ENCODE measurements around the gene MPI.
"Not testable (repeated sequence)": the region's sequence is repeated elsewhere in the genome, so short reads cannot be mapped to it uniquely, and the experiment has no call there.

The MPI gene

GRCh38 chr15:74893627-74894026 is 3.8 kb downstream of the MPI start:
- peak; percentile 56 to 75 for DNase-seq

DNA sequence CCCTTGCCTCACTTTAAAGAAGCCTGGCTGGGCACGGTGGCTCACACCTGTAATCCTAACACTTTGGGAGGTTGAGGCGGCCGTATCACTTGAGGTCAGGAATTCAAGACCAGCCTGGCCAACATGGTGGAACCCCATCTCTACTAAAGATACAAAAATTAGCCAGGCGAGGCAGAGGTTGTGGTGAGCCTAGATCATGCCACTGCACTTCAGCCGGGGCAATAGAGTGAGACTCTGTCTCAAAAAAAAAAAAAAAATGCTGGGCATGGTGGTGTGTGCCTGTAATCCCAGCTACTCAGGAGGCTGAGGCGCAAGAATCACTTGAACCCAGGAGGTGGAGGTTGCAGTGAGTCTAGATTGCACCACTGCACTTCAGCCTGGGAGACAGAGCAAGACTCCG is 4.5 kb downstream of the MPI start:
- not testable (repeated sequence) for DNase-seq

GRCh38 chr15:74895830-74896229 is 6.0 kb downstream of the MPI start:
- DNase-seq = no peak

DNA sequence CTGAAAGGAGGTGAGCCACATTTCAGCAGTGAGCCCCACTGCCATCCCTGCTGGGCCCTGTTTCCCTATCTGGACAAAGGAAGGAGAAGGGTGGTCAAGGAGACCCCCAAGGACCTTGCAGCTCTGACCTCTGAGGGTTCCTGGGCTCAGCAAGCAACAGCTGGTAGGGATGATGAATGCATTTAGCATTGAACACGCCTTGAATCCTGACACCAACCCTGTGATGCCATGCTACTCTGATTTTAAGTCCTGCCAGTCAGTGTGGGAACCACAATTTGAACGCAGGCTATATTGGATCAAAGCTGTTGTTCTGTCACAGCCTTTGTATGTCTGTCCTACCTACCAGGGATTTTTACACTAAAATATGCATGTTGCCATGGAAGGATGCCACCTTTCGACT is 6.5 kb downstream of the MPI start:
- DNase-seq = no peak

GRCh38 chr15:74897300-74897701 is 7.5 kb downstream of the MPI start:
- DNase-seq = no peak

DNA sequence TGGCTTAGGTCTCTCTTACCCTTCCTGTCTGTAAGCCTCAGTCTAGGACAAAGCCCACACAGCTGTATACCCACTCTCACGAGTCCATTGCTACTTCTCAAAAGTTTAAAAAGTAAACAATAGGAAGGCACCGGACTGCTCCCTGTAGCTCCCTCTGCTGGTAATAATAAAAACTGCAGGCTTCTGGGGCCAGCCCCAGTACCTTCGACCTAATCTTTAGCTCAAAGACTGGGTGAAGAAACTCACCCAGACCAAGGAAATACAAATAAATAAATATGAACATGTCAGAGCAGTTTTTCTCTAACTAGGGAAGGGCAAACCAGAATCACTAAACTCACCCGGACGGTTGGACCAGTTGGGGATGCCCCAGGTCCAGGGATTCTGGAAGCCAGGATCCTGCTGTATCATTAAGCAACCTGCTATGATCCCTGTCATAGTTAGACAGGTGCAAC is 11.8 kb downstream of the MPI start:
- peak; percentile 75 to 83 for DNase-seq

- no peak for DNase-seq
Observed at GRCh38 chr15:74902295-74903075, 12.6 kb downstream of the MPI start.

GRCh38 chr15:74903676-74904075 is 13.8 kb downstream of the MPI start:
- no peak for DNase-seq

GRCh38 chr15:74904190-74904805 is 14.5 kb downstream of the MPI start:
- no peak for DNase-seq

- DNase-seq = peak in 1 of 2 donors; percentile 34
Observed at GRCh38 chr15:74906067-74906449, 16.2 kb downstream of the MPI start.

GRCh38 chr15:74906450-74907162 is 16.8 kb downstream of the MPI start, which contains the start of gene FAM219B:
Gene FAM219B (minus strand): TSS chr15:74906851. CDS start chr15:74906800, 51 bp downstream.
- peak; percentile 79 to 83 for DNase-seq

DNA sequence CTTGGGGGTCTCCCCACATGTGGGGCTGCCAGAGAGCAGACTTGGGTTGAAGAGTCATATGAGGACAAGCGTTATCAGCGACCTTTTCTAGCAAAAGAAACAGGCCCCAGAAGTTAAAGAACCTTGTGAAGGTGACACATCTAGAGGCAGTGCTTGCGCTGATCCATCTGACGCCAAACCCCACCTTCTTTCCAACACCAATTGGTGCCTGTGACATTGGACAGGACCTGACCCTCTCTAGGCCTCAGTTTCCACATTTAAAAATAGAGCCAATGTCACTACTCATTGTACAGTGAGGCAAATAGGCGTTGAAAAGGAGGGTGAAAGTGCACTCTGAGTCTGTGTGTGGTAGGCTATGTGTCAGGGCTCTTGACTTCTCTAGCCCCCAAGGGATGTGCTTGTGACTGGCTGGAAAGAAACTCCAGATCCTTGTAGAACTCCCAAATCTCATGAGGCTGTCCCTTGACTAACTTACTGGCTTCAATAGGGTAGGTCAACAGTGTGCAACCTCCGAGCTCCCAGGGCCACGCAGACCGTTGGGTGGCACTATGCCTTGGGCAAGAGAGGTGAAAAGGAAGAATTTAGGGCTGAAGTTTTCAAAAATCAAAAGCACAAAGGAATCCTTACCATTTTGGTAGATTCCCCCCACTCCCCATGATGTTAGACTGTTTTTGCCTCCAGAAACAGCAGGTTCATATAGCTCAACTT is 17.5 kb downstream of the MPI start:
- DNase-seq = no peak

GRCh38 chr15:74908635-74909034 is 18.8 kb downstream of the MPI start:
- DNase-seq = no peak

- no peak for DNase-seq
Observed at GRCh38 chr15:74913041-74913440, 23.2 kb downstream of the MPI start.

- DNase-seq = not testable (repeated sequence)
Observed at GRCh38 chr15:74913799-74914198, 24.0 kb downstream of the MPI start.

DNA sequence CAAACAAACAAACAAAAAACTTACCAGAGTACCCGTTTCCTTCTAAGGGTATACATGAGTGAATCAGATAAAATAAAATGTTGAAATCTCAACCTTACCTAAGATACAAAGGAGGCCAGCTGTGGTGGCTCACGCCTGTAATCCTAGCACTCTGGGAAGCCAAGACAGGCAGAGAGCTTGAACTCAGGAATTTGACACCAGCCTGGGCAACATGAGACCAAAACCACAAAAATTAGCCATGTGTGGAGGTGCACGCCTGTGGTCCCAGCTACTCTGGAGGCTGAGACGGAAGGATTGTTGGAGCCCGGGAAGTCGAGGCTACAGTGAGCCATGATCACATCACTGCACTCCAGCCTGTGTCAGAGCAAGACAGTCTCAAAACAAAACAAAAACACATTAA is 27.8 kb downstream of the MPI start:
- no peak for DNase-seq

DNA sequence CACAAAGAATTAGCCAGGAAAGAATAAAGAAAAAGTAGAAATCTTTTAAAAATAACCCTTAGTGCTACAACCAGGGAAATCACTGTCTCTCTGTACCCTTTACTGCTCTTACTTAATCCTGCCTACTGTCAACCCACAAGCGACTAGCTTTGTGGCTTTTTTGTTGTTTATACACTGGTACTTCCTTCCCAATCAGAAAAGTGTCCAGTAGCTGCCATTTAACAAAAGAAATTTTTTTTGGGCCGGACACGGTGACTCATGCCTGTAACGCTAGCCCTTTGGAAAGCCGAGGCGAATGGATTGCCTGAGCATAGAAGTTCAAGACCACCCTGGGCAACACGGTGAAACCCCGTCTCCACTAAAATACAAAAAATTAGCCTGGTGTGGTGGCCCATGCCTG is 30.6 kb downstream of the MPI start:
- DNase-seq = no peak

GRCh38 chr15:74924525-74924924 is 34.7 kb downstream of the MPI start:
- no peak for DNase-seq

DNA sequence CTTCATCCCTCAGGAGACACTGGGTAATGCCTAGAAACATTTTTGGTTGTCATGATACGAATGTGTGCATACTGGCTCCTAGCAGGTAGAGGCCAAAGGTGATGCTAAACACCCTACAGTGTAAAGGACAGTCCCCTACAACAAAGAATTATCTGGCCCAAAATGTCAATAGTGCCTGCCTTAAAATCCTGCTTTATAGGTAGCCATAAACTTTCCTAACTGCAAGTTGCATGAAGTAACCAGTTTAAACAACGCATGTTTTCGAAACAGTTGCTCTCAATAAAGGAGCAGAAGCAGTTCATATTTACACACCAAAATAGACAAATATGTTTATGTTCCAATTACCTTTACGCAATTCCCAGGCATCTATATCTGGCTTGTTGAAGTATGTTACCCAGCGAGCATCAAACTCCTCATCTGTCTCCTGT is 38.9 kb downstream of the MPI start:
- DNase-seq = no peak

- DNase-seq = no peak
Observed at GRCh38 chr15:74933573-74933972, 43.7 kb downstream of the MPI start.

DNA sequence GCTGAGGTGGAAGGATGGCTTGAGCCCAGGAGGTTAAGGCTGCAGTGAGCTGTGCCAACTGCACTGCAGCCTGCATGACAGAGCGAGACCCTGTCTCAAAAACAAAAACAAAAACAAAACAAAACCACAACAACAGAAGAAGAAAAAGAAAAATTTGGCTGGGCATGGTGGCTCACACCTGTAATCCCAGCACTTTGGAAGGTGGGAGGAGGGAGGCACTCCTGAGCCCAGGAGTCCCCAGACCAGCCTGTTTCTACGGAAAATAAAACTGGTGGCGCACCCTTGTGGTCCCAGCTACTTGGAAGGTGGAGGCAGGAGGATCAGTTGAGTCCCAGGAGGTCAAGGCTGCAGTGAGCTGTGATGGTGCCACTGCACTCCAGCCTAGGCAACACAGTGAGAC is 45.4 kb downstream of the MPI start:
- not testable (repeated sequence) for DNase-seq

- no peak for DNase-seq
Observed at GRCh38 chr15:74937272-74937589, 47.4 kb downstream of the MPI start.

Measured in CD4-positive, alpha-beta T cell treated with Interleukin-4 for 1 hour (primary cell).